ENCODE data around the gene STPG1.

Gene STPG1

DNA sequence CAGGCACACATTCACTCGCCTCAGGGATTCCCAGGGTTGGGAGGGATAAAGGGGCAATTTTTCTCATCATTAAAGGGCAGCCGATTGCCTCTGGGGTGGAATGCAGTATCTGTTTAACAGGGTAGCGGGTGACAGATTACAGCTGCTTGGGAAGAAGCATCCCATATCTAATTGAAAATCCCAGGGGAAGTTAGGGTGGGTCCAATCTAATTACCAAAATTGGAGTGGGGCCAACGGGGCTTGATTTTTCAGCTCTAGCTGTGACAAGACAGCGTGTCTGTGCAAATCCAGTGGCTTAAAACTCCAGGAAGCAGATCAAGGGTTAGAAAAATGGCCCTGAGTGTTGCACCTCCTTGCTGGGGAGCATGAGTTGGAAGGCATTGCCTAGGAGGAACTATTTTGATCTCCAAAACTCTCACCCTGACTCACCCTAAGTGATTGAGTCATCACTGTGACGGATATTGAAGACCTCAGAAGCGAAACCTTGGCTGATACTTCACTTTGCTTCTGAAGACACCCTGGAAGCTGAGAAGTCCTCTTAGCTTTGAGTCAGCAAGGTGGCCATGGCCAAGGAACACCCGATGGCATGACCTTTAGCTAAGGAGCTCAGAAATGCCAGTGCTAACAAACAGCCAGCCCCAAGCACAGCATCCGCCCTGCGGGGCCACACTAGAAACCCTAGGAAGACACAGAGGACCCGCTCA lies 48.5 kb downstream of the STPG1 start:
- DNase-seq: no peak

DNA sequence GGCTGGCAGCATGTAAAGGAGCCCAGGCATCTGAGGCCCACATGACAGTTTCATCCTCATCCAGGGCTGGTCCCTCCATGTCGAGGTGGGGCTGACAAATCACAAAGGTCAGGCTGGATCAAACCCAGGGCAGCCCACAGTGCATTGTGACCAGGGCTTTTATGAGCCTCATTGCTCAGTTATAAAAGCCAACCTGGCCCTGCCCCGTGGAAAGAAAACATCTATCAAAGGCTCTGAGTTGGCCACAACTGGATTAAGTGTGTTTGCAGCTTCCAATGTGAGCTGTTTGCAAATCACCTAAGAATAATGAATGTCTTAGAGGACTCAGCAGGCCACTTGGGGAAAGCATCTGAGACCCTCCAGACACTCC lies 49.0 kb downstream of the STPG1 start:
- DNase-seq: no peak

- DNase-seq: no peak
Observed at GRCh38 chr1:24363994-24364393, 49.6 kb downstream of the STPG1 start.

DNA sequence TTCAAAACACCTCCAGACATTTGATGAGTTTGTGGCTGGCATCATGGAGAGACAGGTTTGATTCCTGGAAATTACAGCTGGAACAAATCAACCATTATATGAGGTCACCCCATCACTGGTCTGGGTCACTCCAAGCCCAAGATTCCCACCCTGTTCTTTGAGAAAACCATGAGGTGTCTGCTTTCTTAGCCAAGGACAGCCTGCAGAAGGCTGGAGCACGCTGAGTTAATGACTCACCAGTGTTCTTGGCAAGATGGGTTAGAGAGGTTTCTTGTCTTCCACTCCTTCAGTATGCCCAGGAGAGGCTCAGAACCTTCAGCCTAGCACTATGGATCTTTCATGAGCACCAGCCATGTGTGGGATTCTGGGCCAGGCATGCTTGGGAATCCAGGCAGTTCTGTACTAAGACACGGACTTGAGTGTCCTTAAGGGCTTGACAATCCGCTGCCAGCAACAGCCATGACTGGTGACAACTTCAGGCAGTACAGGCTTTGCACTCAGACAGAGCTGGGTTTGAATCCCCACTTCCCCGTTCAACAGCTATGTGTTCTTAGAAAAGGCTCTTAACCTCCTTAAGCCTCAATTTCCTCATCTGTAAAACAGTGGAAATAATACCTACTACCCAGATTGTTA lies 50.5 kb downstream of the STPG1 start:
- no peak for DNase-seq

DNA sequence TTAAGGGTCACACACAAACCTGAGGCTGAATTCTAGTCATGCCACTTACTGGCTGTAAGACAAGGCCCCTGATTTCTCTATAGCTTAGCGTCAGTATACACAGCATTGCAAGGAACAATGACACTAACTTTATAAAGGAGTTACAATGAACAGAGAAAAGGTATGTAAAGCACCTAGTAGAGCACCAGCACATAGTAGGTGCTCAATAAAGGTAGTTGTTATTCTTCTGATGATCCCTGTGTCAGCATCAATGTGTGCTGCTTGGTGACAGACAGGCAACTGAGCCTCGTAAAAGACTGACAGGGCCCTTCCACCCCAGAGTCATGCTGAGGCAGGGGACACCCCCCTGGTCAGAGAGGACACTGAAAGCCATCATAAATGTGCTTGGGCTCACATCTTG lies 51.2 kb downstream of the STPG1 start:
- DNase-seq: no peak

DNA sequence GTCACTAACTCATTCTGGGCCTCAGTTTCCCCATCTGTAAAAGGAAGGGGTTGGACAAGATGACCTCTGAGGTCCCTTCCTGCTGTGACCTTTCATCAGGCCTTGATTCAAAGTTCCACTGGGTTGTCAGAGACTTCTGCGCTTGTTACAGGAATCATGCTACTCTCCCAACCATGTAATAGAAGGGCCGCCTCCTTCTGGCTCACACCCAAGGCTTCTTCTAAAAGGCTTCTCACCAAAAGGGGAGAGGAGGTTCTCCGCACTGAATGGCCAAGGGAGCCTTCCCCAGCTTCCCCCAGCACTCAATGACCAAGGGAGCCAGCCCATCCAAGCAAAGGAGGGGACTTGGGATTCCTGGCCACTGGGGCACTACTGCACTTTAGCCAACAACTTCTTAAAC lies 51.8 kb downstream of the STPG1 start:
- no peak for DNase-seq

GRCh38 chr1:24360681-24361080 lies 52.9 kb downstream of the STPG1 start:
- no peak for DNase-seq

GRCh38 chr1:24357038-24357437 lies 56.5 kb downstream of the STPG1 start:
- DNase-seq: no peak

DNA sequence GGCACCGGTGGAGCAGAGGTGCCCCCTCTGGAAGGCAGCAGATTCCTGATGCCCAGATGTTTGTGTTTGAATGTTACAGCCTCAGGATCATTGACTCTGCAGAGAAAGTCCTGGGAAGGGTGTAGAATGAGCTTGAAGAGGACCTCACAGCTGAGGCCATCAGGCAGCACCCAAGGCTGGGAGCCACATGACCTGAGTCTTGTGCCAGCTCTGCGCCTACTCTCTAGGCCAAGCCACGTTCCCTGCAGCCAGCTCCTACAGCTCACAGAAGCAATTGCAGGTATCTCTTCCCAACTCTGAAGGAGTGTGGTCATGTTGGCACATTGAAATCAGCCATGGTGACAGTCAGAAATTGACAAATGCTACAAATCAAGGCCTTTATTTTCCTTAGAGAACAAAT lies 58.1 kb downstream of the STPG1 start:
- no peak for DNase-seq

DNA sequence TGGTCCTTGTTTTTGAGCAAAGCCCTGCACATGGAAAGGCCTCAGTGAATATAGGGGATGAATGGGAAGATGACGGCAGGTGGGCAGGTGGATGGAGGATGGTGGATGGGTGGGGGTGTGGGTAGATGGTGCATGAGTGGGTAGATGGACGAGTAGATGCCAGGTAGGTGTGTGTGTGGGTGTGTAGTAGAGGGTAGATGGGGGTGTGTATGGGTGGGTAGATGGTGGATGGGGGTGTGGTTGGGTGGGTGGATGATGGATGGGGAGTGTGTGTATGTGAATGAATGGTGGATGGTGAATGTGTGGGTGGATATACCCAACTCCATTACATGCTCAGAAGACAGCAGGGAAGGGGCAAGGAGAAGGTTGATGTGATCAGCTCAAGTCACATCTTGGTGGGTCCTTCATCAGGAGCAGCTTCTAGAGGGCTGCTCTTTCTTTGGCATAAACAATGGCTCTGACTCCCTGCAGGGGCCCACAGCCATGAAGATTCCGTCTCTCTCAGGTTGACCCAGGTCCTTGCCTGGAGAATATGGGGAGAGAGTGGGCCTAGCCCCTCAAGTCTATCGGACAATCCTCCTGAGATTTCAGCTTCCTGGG lies 60.2 kb downstream of the STPG1 start:
- no peak for DNase-seq

GRCh38 chr1:24351918-24352627 lies 61.5 kb downstream of the STPG1 start:
- DNase-seq: peak; percentile 26 to 36

- no peak for DNase-seq
Observed at GRCh38 chr1:24351247-24351646, 62.3 kb downstream of the STPG1 start.

- peak in 1 of 2 experiments; percentile 62 for DNase-seq
Observed at GRCh38 chr1:24349891-24350290, 63.7 kb downstream of the STPG1 start.

- no peak for DNase-seq
Observed at GRCh38 chr1:24348196-24348595, 65.4 kb downstream of the STPG1 start.

DNA sequence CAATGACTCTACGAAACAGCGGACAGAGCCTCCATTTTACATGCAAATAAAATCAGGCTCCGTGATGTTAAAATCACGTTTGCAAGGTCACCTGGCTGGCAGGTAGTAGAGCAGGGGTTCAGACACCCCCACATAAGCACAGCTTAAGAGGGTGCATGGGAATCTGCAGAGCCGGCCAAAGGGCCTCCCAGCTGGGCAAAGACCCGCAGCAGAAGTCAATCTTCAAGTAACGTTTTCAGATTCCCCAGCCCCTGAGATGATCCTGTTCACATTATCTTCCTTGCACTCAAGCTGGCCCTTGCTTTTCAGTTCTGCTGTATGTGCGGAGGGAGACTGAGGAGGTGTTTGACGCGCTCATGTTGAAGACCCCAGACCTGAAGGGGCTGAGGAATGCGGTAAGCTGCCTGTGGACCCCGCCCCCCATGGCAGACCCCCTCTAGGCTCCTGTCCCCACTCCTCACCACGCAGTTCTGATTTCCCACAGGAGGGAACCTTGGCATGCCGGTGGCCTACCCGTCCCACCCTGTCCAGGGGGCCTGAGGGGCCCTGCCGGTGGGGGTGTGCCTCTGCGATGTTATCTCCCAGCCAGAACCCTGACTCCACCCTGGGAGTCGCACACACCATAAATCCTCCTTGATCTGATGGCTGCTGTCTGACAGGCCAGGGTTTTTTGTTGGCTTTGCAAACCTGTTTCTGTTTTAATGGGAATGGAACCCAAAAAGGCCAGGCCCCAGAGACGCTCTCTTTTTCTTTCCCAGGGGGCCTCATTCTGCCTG lies 66.2 kb downstream of the STPG1 start:
- no peak for DNase-seq

- no peak for DNase-seq
Observed at GRCh38 chr1:24345334-24345733, 68.2 kb downstream of the STPG1 start.

- no peak for DNase-seq
Observed at GRCh38 chr1:24344090-24344742, 69.4 kb downstream of the STPG1 start.

GRCh38 chr1:24343412-24344089 lies 70.0 kb downstream of the STPG1 start:
- DNase-seq: no peak

DNA sequence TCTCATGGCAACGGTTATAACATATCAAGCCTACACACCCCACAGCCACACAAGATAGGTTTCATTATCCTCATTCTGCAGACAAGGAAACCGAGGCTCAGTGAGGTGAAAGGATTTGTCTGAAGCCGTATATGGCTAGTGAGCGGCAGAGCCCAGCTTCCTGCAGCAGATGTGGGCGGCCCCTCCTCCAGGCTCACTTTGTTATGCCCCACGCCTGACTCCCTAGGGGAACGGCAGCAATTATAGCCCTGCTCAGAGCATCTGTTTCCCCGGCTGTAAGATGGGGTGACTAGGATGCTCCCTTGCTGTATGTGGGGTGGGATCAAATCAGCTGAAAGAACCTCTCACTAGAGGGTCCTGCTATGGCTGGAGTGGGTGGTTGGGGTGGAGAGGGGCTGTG lies 72.3 kb downstream of the STPG1 start:
- no peak for DNase-seq

GRCh38 chr1:24340770-24341169 lies 72.8 kb downstream of the STPG1 start:
- DNase-seq: no peak

GRCh38 chr1:24339996-24340395 lies 73.6 kb downstream of the STPG1 start:
- no peak for DNase-seq

DNA sequence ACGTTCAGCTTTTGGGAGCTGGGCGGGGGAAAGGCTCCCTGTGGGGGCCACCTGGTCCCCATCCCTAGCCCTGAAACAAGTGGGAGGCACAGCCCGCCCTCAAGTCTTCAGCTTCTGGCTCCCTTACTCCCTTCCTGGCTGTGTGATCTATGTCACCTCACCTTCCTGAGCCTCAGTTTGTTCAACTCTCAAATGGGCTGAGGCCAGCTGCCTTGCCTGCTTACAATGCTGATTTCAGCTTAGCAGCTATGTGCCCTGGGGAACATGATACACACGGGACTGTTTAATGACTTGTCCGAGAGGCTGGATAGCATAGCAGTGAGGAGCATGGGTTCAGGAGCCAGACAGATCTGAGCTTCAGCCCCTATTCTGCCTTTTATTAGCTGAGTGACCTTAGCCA lies 75.1 kb downstream of the STPG1 start:
- DNase-seq: no peak
